SH-SY5Y (cell line): ENCODE data around the gene RNF175.

Experiments used
- GATA2 ChIP-seq: IDR thresholded peaks from 2 replicates; pipeline ENCODE4 v1.6.1; 2011; ENCODE audit warnings: mild to moderate bottlenecking, low read depth, low read length
- GATA3 ChIP-seq: IDR thresholded peaks from 2 replicates; pipeline ENCODE4 v1.6.1; 2011; ENCODE audit warnings: low read depth, mild to moderate bottlenecking, low read length, moderate library complexity

- no peak for TF ChIP-seq GATA2
- no peak for TF ChIP-seq GATA3
Measured at GRCh38 chr4:153661215-153661822, 98.5 kb downstream of the RNF175 start.
